ENCODE data around the gene TRIM41. TPM values are rescaled to one million over a fixed set of nuclear protein-coding genes. Genes with fewer than 3 reads are reported as not detected.
"Not testable (repeated sequence)": the region's sequence is repeated elsewhere in the genome, so short reads cannot be mapped to it uniquely, and the experiment has no call there.

TRIM41 gene
- total RNA-seq: 33.0 TPM
- long read RNA-seq, transcript TRIM41-202 (8 exons, 2,696 nt): major isoform, 12 of 25 reads
- long read RNA-seq, partial matches to known transcripts: 1 of 25 reads
- long read RNA-seq, other reads (novel, unspliced or antisense): 12 of 25 reads

GRCh38 chr5:181223058-181223728, at the start of gene TRIM41:
Gene TRIM41 (plus strand): TSS chr5:181223281. CDS start chr5:181224000, 719 bp downstream.
- intact Hi-C loops (cut with DNase I): loop anchor here (1.0 kb wide), 2 partner anchors 21 to 38 kb away; partner anchors contain the start of gene TRIM52
- DNase-seq (ENCODE audit: low spot score): peak; percentile 99

- DNase-seq (ENCODE audit: low spot score): no peak
- intact Hi-C loops (cut with DNase I): no loop called here
Observed at GRCh38 chr5:181173420-181174342, 49.4 kb upstream of the TRIM41 start.

GRCh38 chr5:181176254-181176952, 46.7 kb upstream of the TRIM41 start:
- intact Hi-C loops (cut with DNase I): no loop called here
- no peak for DNase-seq (ENCODE audit: low spot score)

- DNase-seq (ENCODE audit: low spot score); intact Hi-C loops (cut with DNase I): not testable (repeated sequence)
Observed at GRCh38 chr5:181177559-181177958, 45.5 kb upstream of the TRIM41 start.

GRCh38 chr5:181181650-181182565, 41.2 kb upstream of the TRIM41 start:
- intact Hi-C loops (cut with DNase I): no loop called here
- peak; percentile 20 for DNase-seq (ENCODE audit: low spot score)

- intact Hi-C loops (cut with DNase I): no loop called here
Observed at GRCh38 chr5:181182651-181183050, 40.4 kb upstream of the TRIM41 start.

GRCh38 chr5:181184845-181185216, 38.2 kb upstream of the TRIM41 start:
- intact Hi-C loops (cut with DNase I): no loop called here
- DNase-seq (ENCODE audit: low spot score): no peak

More at GRCh38 chr5:181182651-181183050, 40.4 kb upstream of the TRIM41 start:
- DNase-seq (ENCODE audit: low spot score): peak; percentile 2

- intact Hi-C loops (cut with DNase I): no loop called here
- DNase-seq (ENCODE audit: low spot score): peak; percentile 24
Observed at GRCh38 chr5:181185560-181185959, 37.5 kb upstream of the TRIM41 start.

- intact Hi-C loops (cut with DNase I): no loop called here
- no peak for DNase-seq (ENCODE audit: low spot score)
Observed at GRCh38 chr5:181186022-181186421, 37.1 kb upstream of the TRIM41 start.

GRCh38 chr5:181186986-181187499, 36.0 kb upstream of the TRIM41 start:
- intact Hi-C loops (cut with DNase I): no loop called here
- DNase-seq (ENCODE audit: low spot score): no peak

- intact Hi-C loops (cut with DNase I): no loop called here
- DNase-seq (ENCODE audit: low spot score): no peak
Observed at GRCh38 chr5:181187500-181188213, 35.4 kb upstream of the TRIM41 start.

- DNase-seq (ENCODE audit: low spot score): peak; percentile 82
- intact Hi-C loops (cut with DNase I): loop anchor here (1.0 kb wide), 1 partner anchor 55 kb away; no protein-coding TSS in a partner anchor
Observed at GRCh38 chr5:181188700-181189362, 34.2 kb upstream of the TRIM41 start.

- intact Hi-C loops (cut with DNase I): loop anchor here (1.0 kb wide), 1 partner anchor 55 kb away; no protein-coding TSS in a partner anchor
- no peak for DNase-seq (ENCODE audit: low spot score)
Observed at GRCh38 chr5:181189363-181189961, 33.6 kb upstream of the TRIM41 start.

- intact Hi-C loops (cut with DNase I): loop anchor here (1.0 to 2.0 kb wide), 2 partner anchors 54 to 71 kb away; partner anchors contain the start of gene TRIM52
- DNase-seq (ENCODE audit: low spot score): no peak
Observed at GRCh38 chr5:181189962-181190710, 32.9 kb upstream of the TRIM41 start.

- intact Hi-C loops (cut with DNase I): loop anchor here (1.0 to 2.0 kb wide), 3 partner anchors 16 to 70 kb away; partner anchors contain the start of gene TRIM52
- DNase-seq (ENCODE audit: low spot score): peak; percentile 78
Observed at GRCh38 chr5:181190711-181191525, 32.2 kb upstream of the TRIM41 start.
